ENCODE data around the gene GNG11. TPM values are rescaled to one million over a fixed set of nuclear protein-coding genes. Genes with fewer than 3 reads are reported as not detected.

The GNG11 gene
- total and polyA plus RNA-seq, 2 donors (not counting 3 experiments of a cell fraction or from before 2014, with no cell fraction given), result 92.3 to 208 TPM

DNA sequence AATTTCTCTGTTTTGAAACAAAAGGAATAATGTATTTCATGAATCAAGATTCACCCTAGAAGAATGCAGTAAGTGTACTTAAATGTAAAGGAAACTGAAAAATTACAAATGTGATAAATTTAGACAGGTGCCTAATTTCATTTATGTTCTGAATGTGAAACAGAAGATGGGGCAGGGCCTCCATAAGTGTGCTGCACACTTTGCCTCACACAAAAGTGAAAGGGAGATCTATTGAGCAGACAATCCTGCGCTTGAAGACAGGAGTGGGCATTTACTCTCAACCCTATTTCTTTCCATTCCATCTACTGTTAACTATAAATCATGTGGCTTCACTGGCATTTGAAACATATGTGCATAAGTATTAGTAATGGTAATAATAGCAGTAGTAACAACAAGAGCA is 36.2 kb downstream of the GNG11 start:
- FAIRE-seq, result no peak
- Histone ChIP-seq H3K4me1 (ENCODE audit: control insufficient read depth, extremely low read depth, insufficient read depth, low read length) (peaks cover 21% of the 10 kb centered on the region), H3K36me3 (ENCODE audit: control insufficient read depth in 2 of 2, extremely low read depth in 1 of 2, insufficient read depth in 2 of 2, low read length in 2 of 2) (no peaks in the 10 kb centered on the region), H3K9me3 (replicated peaks; ENCODE audit: control insufficient read depth, insufficient read depth, low read length) (no peaks in the 10 kb centered on the region), H3K27me3 (ENCODE audit: control insufficient read depth in 2 of 2, insufficient read depth in 2 of 2, low read length in 2 of 2) (no peaks in the 10 kb centered on the region), H3K9ac (replicated peaks; ENCODE audit: extremely low read depth, insufficient read depth, low read length) (no peak overlapping the region), H3K79me2 (ENCODE audit: control insufficient read depth, insufficient read depth, low read length) (no peaks in the 10 kb centered on the region), H3K9me1 (replicated peaks; ENCODE audit: control insufficient read depth, extremely low read depth, insufficient read depth, low read length) (no peaks in the 10 kb centered on the region), H3K4me3 (replicated peaks in 1 of 3; ENCODE audit: insufficient read depth in 1 of 3, low read depth in 1 of 3, low read length in 3 of 3) (no peak overlapping the region), H3K27ac (ENCODE audit: insufficient read depth, low read depth, low read length) (peak overlapping the region; percentile 69), H2AFZ (ENCODE audit: low read depth, low read length) (no peak overlapping the region), H3K4me2 (ENCODE audit: insufficient read depth, low read length) (peak overlapping the region; percentile 27), H4K20me1 (replicated peaks; ENCODE audit: control insufficient read depth, extremely low read depth, insufficient read depth, low read length) (no peaks in the 10 kb centered on the region)
- dilution Hi-C loops (cut with MboI; ENCODE audit: extremely low pct_ligation_motif_present, low sequenced_read_pairs), result no loop called here
- TSS peak; percentile 69 for BruUV-seq (replicated peaks)
- no peak for DNase-seq (ENCODE audit: low read depth, low spot score)
- intact Hi-C loops (cut with micrococcal nuclease), result loop anchor here (1.0 kb wide), 2 partner anchors 13 to 36 kb away; partner anchors contain the start of gene GNG11
- ChIA-PET CTCF (interaction anchor here (0.8 to 3.5 kb wide), 7 partner anchors 8 to 111 kb away, joined by 3 to 19 read pairs (median 4); partner anchors contain the start of gene GNG11), POLR2A (interaction anchor here (1.2 kb wide), 1 partner anchor 12 kb away, joined by 4 read pairs; no protein-coding TSS in a partner anchor)
- TF ChIP-seq POLR2AphosphoS5 (IDR thresholded peaks at IDR 0.05; ENCODE audit: insufficient read depth, low read depth, low read length), result no peak
- TF ChIP-seq, protein P1, sequence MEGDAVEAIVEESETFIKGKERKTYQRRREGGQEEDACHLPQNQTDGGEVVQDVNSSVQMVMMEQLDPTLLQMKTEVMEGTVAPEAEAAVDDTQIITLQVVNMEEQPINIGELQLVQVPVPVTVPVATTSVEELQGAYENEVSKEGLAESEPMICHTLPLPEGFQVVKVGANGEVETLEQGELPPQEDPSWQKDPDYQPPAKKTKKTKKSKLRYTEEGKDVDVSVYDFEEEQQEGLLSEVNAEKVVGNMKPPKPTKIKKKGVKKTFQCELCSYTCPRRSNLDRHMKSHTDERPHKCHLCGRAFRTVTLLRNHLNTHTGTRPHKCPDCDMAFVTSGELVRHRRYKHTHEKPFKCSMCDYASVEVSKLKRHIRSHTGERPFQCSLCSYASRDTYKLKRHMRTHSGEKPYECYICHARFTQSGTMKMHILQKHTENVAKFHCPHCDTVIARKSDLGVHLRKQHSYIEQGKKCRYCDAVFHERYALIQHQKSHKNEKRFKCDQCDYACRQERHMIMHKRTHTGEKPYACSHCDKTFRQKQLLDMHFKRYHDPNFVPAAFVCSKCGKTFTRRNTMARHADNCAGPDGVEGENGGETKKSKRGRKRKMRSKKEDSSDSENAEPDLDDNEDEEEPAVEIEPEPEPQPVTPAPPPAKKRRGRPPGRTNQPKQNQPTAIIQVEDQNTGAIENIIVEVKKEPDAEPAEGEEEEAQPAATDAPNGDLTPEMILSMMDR (IDR thresholded peaks at IDR 0.05; ENCODE audit: extremely low read depth in 1 of 2, insufficient read depth in 1 of 2, low read depth in 1 of 2, low read length in 2 of 2), result no peak
- no peak for TF ChIP-seq FOS (IDR thresholded peaks at IDR 0.05; ENCODE audit: borderline replicate concordance, insufficient read depth, low read length)
- TF ChIP-seq POLR2A (IDR thresholded peaks at IDR 0.05; ENCODE audit: low read depth, low read length), result no peak
- TF ChIP-seq, protein P2, sequence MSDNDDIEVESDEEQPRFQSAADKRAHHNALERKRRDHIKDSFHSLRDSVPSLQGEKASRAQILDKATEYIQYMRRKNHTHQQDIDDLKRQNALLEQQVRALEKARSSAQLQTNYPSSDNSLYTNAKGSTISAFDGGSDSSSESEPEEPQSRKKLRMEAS (IDR thresholded peaks at IDR 0.05; ENCODE audit: insufficient read depth, insufficient read length), result no peak
- TF ChIP-seq JUN (IDR thresholded peaks at IDR 0.05; ENCODE audit: borderline replicate concordance, insufficient read depth, insufficient read length, low read depth), result no peak
- TF ChIP-seq EZH2 (IDR thresholded peaks at IDR 0.05; ENCODE audit: borderline replicate concordance, low read depth, low read length, severe bottlenecking), result no peak
- no peak for TF ChIP-seq GATA2 (IDR thresholded peaks at IDR 0.05; ENCODE audit: insufficient read depth, insufficient read length, low read depth, low read length)
- TF ChIP-seq MYC (IDR thresholded peaks at IDR 0.05; ENCODE audit: low read depth, low read length), result no peak
